ENCODE results near the gene CDK18. TPM values are rescaled to one million over a fixed set of nuclear protein-coding genes. Genes with fewer than 3 reads are reported as not detected.

The CDK18 gene
- total RNA-seq, 1 experiment from 2014 or later, result 38.5 TPM

DNA sequence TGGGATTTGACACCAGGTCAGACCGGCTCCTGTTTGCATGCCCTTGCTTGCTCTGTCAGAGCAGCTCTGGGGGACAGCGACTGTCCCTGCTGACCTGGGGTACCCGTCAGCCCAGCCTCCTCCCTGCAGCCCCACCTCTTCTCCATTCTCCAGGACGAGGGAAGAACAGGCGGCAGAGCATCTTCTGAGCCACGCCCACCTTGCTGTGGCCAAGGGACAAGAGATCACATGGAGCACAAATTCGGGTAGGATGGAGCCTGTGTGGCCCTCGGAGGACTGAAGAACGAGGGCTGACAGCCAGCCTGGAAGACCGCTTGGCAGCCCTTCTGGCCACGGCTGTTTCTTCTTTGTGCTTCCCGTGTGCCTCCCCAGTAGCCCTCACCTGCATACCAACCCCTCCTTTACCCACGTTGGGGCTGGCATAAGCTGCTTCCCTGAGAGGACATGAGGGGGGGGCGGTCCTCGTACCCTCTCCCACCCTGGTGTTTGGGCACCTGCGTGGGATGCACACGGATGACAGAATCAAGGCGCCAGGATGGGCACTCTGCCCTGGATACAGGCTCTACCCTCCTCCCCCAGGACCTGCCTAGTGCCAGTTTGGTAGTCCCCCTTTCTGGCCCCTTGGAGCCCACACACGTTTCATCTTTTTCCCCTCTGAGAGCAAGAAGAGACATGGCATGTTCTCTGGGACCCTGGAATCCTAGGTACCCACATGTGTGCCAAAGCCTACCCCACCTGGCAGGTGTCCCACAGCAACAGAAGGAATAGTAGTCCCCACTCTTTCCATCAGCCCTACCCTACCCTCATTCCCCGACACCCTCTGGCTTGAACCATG, 26.9 kb downstream of the CDK18 start:
- Histone ChIP-seq H2AFZ (ENCODE audit: low read length) (no peak overlapping the region), H3K4me2 (ENCODE audit: insufficient read depth, insufficient read length, low read length) (no peak overlapping the region), H3K27me3 (ENCODE audit: insufficient read depth, low read length) (no peaks in the 10 kb centered on the region; the same call in 1 of the 2 replicates), H4K20me1 (ENCODE audit: control insufficient read depth, insufficient read depth, insufficient read length) (no peaks in the 10 kb centered on the region), H3K9me3 (ENCODE audit: control insufficient read depth, low read depth, low read length) (no peaks in the 10 kb centered on the region), H3K4me1 (ENCODE audit: insufficient read depth, low read length) (no peaks in the 10 kb centered on the region), H4K5ac (ENCODE audit: insufficient read length, low read depth, low read length) (no peak overlapping the region), H3K79me1 (ENCODE audit: insufficient read depth, low read depth, low read length, poor library complexity, severe bottlenecking) (no peaks in the 10 kb centered on the region), H3K18ac (ENCODE audit: insufficient read length, low read depth, low read length) (no peak overlapping the region), H3T11ph (ENCODE audit: low read length) (no peak overlapping the region), H2BK120ac (ENCODE audit: low read depth, low read length, poor library complexity, severe bottlenecking) (no peak overlapping the region), H2BK20ac (ENCODE audit: low read depth, low read length, poor library complexity, severe bottlenecking) (no peak overlapping the region), H4K8ac (replicated peaks; ENCODE audit: insufficient read length, low read depth, low read length) (no peak overlapping the region), H2AK5ac (ENCODE audit: insufficient read length, low read length) (no peak overlapping the region), H3K23me2 (ENCODE audit: insufficient read length, low read depth, low read length, poor library complexity, severe bottlenecking) (no peaks in the 10 kb centered on the region), H4K91ac (ENCODE audit: insufficient read length, low read depth, low read length) (no peak overlapping the region), H2BK12ac (ENCODE audit: insufficient read length, low read depth, low read length) (no peak overlapping the region), H3K56ac (ENCODE audit: insufficient read length, low read depth, low read length) (no peak overlapping the region), H3K4ac (ENCODE audit: low read depth, low read length) (no peak overlapping the region), H2BK15ac (ENCODE audit: low read depth, low read length) (no peak overlapping the region), H3K27ac (ENCODE audit: insufficient read length, low read depth, low read length) (no peak overlapping the region), H3K23ac (ENCODE audit: insufficient read length, low read depth, low read length) (no peak overlapping the region), H3K9ac (ENCODE audit: extremely low read depth, insufficient read length, low read length) (no peak overlapping the region), H3K14ac (ENCODE audit: insufficient read depth, low read length) (no peak overlapping the region), H3K79me2 (ENCODE audit: insufficient read depth, low read length) (no peaks in the 10 kb centered on the region), H2BK5ac (ENCODE audit: insufficient read length, low read length) (no peak overlapping the region)
- TF ChIP-seq, protein P1, sequence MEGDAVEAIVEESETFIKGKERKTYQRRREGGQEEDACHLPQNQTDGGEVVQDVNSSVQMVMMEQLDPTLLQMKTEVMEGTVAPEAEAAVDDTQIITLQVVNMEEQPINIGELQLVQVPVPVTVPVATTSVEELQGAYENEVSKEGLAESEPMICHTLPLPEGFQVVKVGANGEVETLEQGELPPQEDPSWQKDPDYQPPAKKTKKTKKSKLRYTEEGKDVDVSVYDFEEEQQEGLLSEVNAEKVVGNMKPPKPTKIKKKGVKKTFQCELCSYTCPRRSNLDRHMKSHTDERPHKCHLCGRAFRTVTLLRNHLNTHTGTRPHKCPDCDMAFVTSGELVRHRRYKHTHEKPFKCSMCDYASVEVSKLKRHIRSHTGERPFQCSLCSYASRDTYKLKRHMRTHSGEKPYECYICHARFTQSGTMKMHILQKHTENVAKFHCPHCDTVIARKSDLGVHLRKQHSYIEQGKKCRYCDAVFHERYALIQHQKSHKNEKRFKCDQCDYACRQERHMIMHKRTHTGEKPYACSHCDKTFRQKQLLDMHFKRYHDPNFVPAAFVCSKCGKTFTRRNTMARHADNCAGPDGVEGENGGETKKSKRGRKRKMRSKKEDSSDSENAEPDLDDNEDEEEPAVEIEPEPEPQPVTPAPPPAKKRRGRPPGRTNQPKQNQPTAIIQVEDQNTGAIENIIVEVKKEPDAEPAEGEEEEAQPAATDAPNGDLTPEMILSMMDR (conservative IDR thresholded peaks at IDR 0.05), result no peak
- Mint-ChIP-seq H3K36me3 (ENCODE audit: insufficient read depth in 1 of 3, low read depth in 3 of 3) (peaks cover 16 to 47% (median 29%) of the 10 kb centered on the region in 3 experiments; a peak in 6 of 7 replicates), H3K4me1 (peaks cover 9 to 21% of the 10 kb centered on the region in 2 experiments), H3K4me3 (no peak overlapping the region), H3K9me3 (no peaks in the 10 kb centered on the region), H3K27me3 (ENCODE audit: low read depth) (peaks cover 26% of the 10 kb centered on the region), H3K27ac (no peak overlapping the region)
- DNase-seq, result no peak
- no CpG with 5 or more reads among the region's 20 CpGs for WGBS (ENCODE audit: extremely low coverage, insufficient read length, low lambda C conversion rate)
